Liver (tissue), 9 donors: ENCODE measurements around the gene TTC22. TPM values are rescaled to one million over a fixed set of nuclear protein-coding genes. Genes with fewer than 3 reads are reported as not detected.

Source experiments
- DNase-seq: peaks from one replicate; pipeline ENCODE4 v3.0.0-alpha.2; 2017; ENCODE audit warnings: low spot score
- H3K27ac ChIP-seq, 2 donors: one replicate each; pipeline ENCODE4 v1.7.0; 2013; ENCODE audit warnings: inconsistent platforms in 2 of 2, low read length in 2 of 2, control low read depth in 1 of 2, low read depth in 1 of 2, mild to moderate bottlenecking in 1 of 2
- H3K27me3 ChIP-seq, 4 donors: one replicate each; pipeline versions ENCODE4 v1.6.1 to v1.7.0; 2013; ENCODE audit warnings: low read length in 3 of 4, inconsistent platforms in 1 of 4, mild to moderate bottlenecking in 1 of 4, moderate library complexity in 1 of 4; ENCODE audit not compliant: control insufficient read depth in 4 of 4, insufficient read depth in 4 of 4
- H3K36me3 ChIP-seq, 4 donors: one replicate each; pipeline versions ENCODE4 v1.6.1 to v1.7.0; 2013; ENCODE audit warnings: low read length in 3 of 4, mild to moderate bottlenecking in 3 of 4, low read depth in 1 of 4, moderate library complexity in 1 of 4; ENCODE audit not compliant: control insufficient read depth in 4 of 4, insufficient read depth in 3 of 4
- H3K4me1 ChIP-seq, 4 donors: one replicate each; pipeline versions ENCODE4 v1.6.1 to v1.7.0; 2013; ENCODE audit warnings: low read length in 3 of 4, mild to moderate bottlenecking in 3 of 4, moderate library complexity in 1 of 4; ENCODE audit not compliant: control insufficient read depth in 4 of 4, insufficient read depth in 4 of 4
- H3K4me3 ChIP-seq, 3 donors: one replicate each; pipeline versions ENCODE4 v1.6.1 to v1.7.0; 2013; ENCODE audit warnings: low read length in 3 of 3, control low read depth in 1 of 3, low read depth in 1 of 3, mild to moderate bottlenecking in 1 of 3
- H3K9ac ChIP-seq, 2 donors: one replicate each; pipeline ENCODE4 v1.7.0; 2013; ENCODE audit warnings: low read length in 2 of 2, mild to moderate bottlenecking in 2 of 2, moderate library complexity in 2 of 2, control low read depth in 1 of 2, low read depth in 1 of 2
- H3K9me3 ChIP-seq, 4 donors: one replicate each; pipeline versions ENCODE4 v1.6.1 to v1.7.0; 2013; ENCODE audit warnings: low read length in 3 of 4; ENCODE audit not compliant: control insufficient read depth in 4 of 4
- EGR1 ChIP-seq, 2 donors: IDR thresholded peaks; 2 replicates each; pipeline ENCODE4 v1.6.1; 2016 to 2018; ENCODE audit warnings: antibody characterized with exemption in 2 of 2, low read depth in 2 of 2
- FOXA1 ChIP-seq: IDR thresholded peaks from 2 replicates; pipeline ENCODE4 v1.6.1; 2016; ENCODE audit warnings: antibody characterized with exemption
- FOXA2 ChIP-seq: IDR thresholded peaks from 2 replicates; pipeline ENCODE4 v1.6.1; 2016; ENCODE audit warnings: antibody characterized with exemption
- GABPA ChIP-seq, 2 donors: IDR thresholded peaks in 1 of 2; conservative IDR thresholded peaks in 1 of 2; 2 replicates each; pipeline ENCODE4 v1.6.1; 2016; ENCODE audit warnings: antibody characterized with exemption in 2 of 2, mild to moderate bottlenecking in 1 of 2, moderate library complexity in 1 of 2
- REST ChIP-seq: IDR thresholded peaks from 2 replicates; pipeline ENCODE4 v1.6.1; 2016; ENCODE audit warnings: antibody characterized with exemption, mild to moderate bottlenecking
- RXRA ChIP-seq, 2 donors: IDR thresholded peaks; 2 replicates each; pipeline ENCODE4 v1.6.1; 2017 to 2018; ENCODE audit warnings: antibody characterized with exemption in 2 of 2, mild to moderate bottlenecking in 1 of 2
- SP1 ChIP-seq: IDR thresholded peaks from 2 replicates; pipeline ENCODE4 v1.6.1; 2018; ENCODE audit warnings: antibody characterized with exemption, mild to moderate bottlenecking
- TAF1 ChIP-seq: conservative IDR thresholded peaks from 2 replicates; pipeline ENCODE4 v1.6.1; 2016; ENCODE audit warnings: antibody characterized with exemption, mild to moderate bottlenecking
- YY1 ChIP-seq: IDR thresholded peaks from 2 replicates; pipeline ENCODE4 v1.6.1; 2016; ENCODE audit warnings: antibody characterized with exemption, mild to moderate bottlenecking
- WGBS: extraction: QIAGEN DNeasy Blood & Tissue Kit; methylation state at CpG from one replicate; pipeline ENCODE4 v1.1.7; 2013; 5-methylcytosine and 5-hydroxymethylcytosine counted together
- polyA plus RNA-seq, 2 donors: library from polyadenylated mRNA; stranded (reverse) in 1 of 2; unstranded in 1 of 2; fragments of 200-250 nt in 1 of 2; fragments of >200 nt in 1 of 2; fragmentation: Nextera tagmentation in 1 of 2; extraction: Ambion mirVana in 1 of 2; gene quantifications; one replicate each; pipeline versions ENCODE4 v1.2.1 to v1.2.3, GENCODE V29; 2013 to 2015
- total RNA-seq, 2 donors: library from RNA; depleted of rRNA; stranded (reverse); fragments of >200 nt; gene quantifications; one replicate each; pipeline ENCODE4 v1.2.3, GENCODE V29; 2014
- TF ChIP-seq, protein P1 (sequence below): IDR thresholded peaks from 2 replicates; pipeline ENCODE4 v1.6.1; 2016; ENCODE audit warnings: antibody characterized with exemption
- TF ChIP-seq, protein P2 (sequence below): IDR thresholded peaks from 2 replicates; pipeline ENCODE4 v1.6.1; 2016; ENCODE audit warnings: antibody characterized with exemption
- TF ChIP-seq, protein P3 (sequence below): IDR thresholded peaks from 2 replicates; pipeline ENCODE4 v1.6.1; 2016; ENCODE audit warnings: antibody characterized with exemption
- TF ChIP-seq, protein P4 (sequence below): fragments of 150-350 bp; IDR thresholded peaks from 2 replicates; pipeline ENCODE4 v1.5.1; 2017; ENCODE audit warnings: improper control_type of control experiment, low read depth, low read length; ENCODE audit not compliant: missing input control
- donor health status: healthy.
- donor health status: healthy.
- donor health status: healthy.
- donor health status: healthy.
- donor health status: healthy.

TTC22 gene
- total and polyA plus RNA-seq, 4 donors = 0.96 to 3.5 (median 2.3) TPM

- Histone ChIP-seq H3K9me3 (peaks cover 0 to 5% (median 0%) of the 10 kb centered on the region in 4 donors), H3K27ac (no peak overlapping the region), H3K4me3 (no peak overlapping the region), H3K9ac (peak overlapping the region in 1 of 2 donors; percentile 5), H3K27me3 (no peaks in the 10 kb centered on the region), H3K36me3 (no peaks in the 10 kb centered on the region), H3K4me1 (peaks cover 6 to 27% (median 13%) of the 10 kb centered on the region in 4 donors)
- TF ChIP-seq, protein P1, sequence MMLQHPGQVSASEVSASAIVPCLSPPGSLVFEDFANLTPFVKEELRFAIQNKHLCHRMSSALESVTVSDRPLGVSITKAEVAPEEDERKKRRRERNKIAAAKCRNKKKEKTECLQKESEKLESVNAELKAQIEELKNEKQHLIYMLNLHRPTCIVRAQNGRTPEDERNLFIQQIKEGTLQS = no peak
- 83% methylated on average over 4 of the region's 4 CpGs for WGBS
- no peak for DNase-seq
These were observed 5.8 kb downstream of the TTC22 start for GRCh38 chr1:54795356-54795665.

DNA sequence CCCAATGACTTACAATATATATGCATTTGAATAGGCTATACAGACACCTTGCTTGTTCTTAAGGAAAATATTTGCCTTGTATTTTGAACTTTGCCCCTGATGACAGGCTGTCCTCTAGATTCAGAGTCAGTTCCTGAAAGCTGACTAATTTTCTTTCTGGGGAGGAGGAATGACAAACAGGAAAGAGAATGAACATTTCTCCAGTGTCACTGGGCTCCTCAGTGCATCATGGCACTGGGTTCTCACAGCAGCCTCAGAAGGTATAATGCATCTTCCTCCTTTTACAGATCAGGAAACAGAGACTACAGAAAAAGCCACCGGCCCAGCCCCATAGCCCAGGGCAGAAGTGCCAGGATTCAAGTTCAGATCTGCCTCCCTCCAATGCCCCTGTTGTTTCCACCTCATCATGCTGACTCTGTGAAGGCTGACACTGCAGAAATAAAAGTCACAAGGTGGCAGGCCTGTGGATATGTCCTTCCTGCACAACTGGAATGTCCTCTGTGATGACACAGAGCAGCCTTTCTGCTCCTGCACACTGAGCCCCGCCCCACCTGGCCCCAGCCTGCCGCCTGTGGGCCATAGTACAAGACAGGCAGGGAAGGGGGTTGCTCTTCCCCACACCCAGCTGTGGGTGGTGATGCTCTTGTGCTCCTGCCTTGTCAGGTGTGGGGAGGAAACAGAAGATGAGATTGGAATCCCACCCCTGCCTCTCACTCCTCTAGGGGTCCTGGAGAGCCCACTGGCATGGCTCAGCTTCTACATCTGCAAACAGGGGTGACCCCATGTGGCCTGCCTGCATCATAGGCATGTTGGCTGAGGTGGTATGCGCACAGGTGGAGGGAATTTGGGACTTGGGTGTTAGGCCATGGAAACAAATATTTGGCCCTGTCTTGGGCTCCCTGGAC, 6.4 kb downstream of the TTC22 start:
- TF ChIP-seq, protein P2, sequence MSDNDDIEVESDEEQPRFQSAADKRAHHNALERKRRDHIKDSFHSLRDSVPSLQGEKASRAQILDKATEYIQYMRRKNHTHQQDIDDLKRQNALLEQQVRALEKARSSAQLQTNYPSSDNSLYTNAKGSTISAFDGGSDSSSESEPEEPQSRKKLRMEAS = no peak
- TF ChIP-seq, protein P3, sequence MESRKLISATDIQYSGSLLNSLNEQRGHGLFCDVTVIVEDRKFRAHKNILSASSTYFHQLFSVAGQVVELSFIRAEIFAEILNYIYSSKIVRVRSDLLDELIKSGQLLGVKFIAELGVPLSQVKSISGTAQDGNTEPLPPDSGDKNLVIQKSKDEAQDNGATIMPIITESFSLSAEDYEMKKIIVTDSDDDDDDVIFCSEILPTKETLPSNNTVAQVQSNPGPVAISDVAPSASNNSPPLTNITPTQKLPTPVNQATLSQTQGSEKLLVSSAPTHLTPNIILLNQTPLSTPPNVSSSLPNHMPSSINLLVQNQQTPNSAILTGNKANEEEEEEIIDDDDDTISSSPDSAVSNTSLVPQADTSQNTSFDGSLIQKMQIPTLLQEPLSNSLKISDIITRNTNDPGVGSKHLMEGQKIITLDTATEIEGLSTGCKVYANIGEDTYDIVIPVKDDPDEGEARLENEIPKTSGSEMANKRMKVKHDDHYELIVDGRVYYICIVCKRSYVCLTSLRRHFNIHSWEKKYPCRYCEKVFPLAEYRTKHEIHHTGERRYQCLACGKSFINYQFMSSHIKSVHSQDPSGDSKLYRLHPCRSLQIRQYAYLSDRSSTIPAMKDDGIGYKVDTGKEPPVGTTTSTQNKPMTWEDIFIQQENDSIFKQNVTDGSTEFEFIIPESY = no peak
- no peak for TF ChIP-seq SP1
- peak in 1 of 2 donors; percentile 5 for TF ChIP-seq RXRA (IDR thresholded peaks at IDR 0.05)
- TF ChIP-seq, protein P4, sequence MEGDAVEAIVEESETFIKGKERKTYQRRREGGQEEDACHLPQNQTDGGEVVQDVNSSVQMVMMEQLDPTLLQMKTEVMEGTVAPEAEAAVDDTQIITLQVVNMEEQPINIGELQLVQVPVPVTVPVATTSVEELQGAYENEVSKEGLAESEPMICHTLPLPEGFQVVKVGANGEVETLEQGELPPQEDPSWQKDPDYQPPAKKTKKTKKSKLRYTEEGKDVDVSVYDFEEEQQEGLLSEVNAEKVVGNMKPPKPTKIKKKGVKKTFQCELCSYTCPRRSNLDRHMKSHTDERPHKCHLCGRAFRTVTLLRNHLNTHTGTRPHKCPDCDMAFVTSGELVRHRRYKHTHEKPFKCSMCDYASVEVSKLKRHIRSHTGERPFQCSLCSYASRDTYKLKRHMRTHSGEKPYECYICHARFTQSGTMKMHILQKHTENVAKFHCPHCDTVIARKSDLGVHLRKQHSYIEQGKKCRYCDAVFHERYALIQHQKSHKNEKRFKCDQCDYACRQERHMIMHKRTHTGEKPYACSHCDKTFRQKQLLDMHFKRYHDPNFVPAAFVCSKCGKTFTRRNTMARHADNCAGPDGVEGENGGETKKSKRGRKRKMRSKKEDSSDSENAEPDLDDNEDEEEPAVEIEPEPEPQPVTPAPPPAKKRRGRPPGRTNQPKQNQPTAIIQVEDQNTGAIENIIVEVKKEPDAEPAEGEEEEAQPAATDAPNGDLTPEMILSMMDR = no peak
- TF ChIP-seq FOXA2 = no peak
- Histone ChIP-seq H3K27me3 (no peaks in the 10 kb centered on the region), H3K36me3 (no peaks in the 10 kb centered on the region), H3K9me3 (peaks cover 0 to 5% (median 0%) of the 10 kb centered on the region in 4 donors), H3K4me3 (no peak overlapping the region), H3K9ac (peak overlapping the region in 1 of 2 donors; percentile 5), H3K27ac (no peak overlapping the region), H3K4me1 (peaks cover 0 to 21% (median 10%) of the 10 kb centered on the region in 4 donors)
- WGBS = 60% methylated on average over 4 of the region's 4 CpGs
- DNase-seq = no peak

- H3K9me3 ChIP-seq = peaks cover 0 to 5% (median 0%) of the 10 kb centered on the region in 4 donors
- no peak overlapping the region for H3K9ac ChIP-seq
- DNase-seq = no peak
- H3K4me3 ChIP-seq = no peak overlapping the region
- H3K27me3 ChIP-seq = no peaks in the 10 kb centered on the region
- H3K4me1 ChIP-seq = peaks cover 0 to 8% (median 5%) of the 10 kb centered on the region in 4 donors
- 86% methylated on average over 7 of the region's 7 CpGs for WGBS
- no peak overlapping the region for H3K27ac ChIP-seq
- no peaks in the 10 kb centered on the region for H3K36me3 ChIP-seq
- TF ChIP-seq YY1 (no peak), FOXA1 (no peak), EGR1 (IDR thresholded peaks at IDR 0.05; ENCODE audit: low read depth in 2 of 2) (no peak), REST (no peak), GABPA (IDR thresholded peaks at IDR 0.05 in 1 of 2, conservative IDR thresholded peaks at IDR 0.05 in 1 of 2) (no peak), TAF1 (no peak)
- TF ChIP-seq, protein P4 = no peak
- TF ChIP-seq, protein P1 = no peak
- TF ChIP-seq, protein P2 = no peak
These were observed 8.3 kb downstream of the TTC22 start for GRCh38 chr1:54792686-54793282.
